HG02840 (cell line): ENCODE measurements around the gene PCDHA5.

Experiments used
- ATAC-seq: cut with Tn5 transposase; IDR thresholded peaks from one replicate; pipeline ENCODE4 v1.9.1; 2021; ENCODE audit warnings: mild to moderate bottlenecking, moderate library complexity, moderate number of reproducible peaks; ENCODE audit not compliant: unreplicated experiment, low FRiP score

PCDHA5 gene

DNA sequence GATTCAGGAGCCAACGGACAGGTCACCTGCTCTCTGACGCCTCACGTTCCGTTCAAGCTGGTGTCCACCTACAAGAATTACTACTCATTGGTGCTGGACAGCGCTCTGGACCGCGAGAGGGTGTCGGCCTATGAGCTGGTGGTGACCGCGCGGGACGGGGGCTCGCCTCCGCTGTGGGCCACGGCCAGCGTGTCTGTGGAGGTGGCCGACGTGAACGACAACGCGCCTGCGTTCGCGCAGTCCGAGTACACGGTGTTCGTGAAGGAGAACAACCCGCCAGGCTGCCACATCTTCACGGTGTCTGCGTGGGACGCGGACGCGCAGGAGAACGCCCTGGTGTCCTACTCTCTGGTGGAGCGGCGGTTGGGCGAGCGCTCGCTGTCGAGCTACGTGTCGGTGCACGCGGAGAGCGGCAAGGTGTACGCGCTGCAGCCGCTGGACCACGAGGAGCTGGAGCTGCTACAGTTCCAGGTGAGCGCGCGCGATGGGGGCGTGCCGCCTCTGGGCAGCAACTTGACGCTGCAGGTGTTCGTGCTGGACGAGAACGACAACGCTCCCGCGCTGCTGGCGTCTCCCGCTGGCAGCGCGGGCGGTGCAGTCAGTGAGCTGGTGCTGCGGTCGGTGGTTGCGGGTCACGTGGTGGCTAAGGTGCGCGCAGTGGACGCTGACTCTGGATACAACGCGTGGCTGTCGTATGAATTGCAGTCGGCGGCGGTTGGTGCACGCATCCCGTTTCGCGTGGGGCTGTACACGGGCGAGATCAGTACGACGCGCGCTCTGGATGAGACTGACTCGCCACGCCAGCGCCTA lies 36.0 kb downstream of the PCDHA5 start:
- ATAC-seq: no peak

DNA sequence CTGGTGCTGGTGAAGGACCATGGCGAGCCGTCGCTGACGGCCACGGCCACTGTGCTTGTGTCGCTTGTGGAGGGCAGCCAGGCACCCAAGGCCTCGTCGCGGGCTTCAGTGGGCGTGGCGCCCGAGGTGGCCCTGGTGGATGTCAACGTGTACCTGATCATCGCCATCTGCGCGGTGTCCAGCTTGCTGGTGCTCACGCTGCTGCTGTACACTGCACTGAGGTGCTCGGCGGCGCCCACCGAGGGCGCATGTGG lies 36.5 kb downstream of the PCDHA5 start:
- ATAC-seq: no peak

DNA sequence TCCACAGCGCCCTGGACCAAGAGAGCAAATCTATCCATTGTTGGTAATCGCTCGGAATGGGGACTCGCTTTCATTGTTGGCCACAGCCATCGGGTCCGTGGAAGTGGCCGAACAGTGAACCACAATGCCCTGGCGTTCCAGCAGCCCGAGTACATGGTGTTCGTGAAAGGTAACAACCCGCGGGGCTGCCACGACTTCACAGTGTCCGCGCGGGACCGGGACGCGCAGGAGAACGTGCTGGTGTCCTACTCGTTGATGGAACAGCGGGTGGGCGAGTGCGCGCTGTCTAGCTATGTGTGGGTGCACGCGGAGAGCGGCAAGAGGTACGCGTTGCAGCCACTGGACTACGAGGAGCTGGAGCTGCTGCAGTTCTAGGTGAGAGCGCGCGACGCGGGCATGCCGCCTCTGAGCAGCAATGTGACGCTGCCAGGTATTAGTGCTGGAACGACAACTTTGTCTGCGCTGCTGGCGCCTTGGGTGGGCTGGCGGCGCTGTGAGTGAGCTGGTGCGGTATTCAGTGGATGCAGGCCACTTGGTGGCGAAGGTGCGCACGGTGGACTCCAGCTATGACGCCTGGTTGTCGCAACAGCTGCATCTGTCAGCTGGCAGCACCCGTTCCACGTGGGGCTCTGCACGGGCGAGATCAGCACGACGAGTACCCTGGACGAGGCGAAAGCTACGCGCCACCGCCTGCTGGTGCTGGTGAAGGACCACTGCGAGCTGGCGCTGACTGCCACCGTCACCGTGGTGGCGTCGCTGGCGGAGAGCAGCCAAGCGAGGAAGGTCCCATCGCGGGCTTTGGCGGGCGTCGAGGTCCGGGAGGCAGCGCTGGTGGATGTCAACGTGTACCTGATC lies 41.3 kb downstream of the PCDHA5 start:
- no peak for ATAC-seq

DNA sequence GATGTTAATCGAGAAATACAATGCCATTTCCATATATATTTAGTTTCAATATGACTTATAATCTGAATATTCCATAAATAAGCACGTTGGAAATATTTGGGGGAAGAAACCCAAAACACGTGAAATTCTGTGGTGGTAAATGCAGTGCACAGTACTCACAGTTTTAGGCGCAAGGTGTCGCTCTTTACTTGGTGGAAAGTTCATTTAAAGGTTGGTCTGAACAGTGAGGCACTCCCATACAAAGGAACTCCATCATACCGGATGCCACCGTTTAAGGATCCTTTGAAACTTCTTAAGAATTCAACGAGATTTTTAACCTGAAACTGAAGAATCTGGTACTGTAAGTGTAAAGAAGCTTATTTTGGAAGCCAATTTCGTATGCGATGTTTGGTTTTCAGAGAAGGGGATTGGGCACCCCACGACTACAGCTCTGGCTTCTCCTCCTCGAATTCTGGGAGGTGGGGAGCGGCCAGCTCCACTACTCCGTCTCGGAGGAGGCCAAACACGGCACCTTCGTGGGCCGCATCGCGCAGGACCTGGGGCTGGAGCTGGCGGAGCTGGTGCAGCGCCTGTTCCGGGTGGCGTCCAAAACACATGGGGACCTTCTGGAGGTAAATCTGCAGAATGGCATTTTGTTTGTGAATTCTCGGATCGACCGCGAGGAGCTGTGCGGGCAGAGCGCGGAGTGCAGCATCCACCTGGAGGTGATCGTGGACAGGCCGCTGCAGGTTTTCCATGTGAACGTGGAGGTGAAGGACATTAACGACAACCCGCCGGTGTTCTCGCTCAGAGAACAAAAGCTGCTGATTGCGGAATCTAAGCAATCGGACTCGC lies 47.5 kb downstream of the PCDHA5 start, which contains the start of gene PCDHA11:
TSS of gene PCDHA11 (plus strand) at position 237 of the 834 bp plus-strand sequence. CDS start at position 384, 147 bp downstream.
- no peak for ATAC-seq

DNA sequence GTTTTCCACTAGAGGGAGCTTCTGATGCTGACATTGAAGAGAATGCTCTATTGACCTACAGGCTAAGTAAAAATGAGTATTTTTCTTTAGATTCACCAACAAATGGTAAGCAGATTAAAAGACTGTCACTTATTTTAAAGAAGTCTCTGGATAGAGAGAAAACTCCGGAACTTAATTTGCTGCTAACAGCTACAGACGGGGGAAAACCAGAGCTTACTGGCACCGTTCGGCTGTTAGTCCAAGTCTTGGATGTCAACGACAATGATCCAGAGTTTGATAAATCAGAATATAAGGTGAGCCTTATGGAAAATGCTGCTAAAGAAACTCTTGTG lies 48.1 kb downstream of the PCDHA5 start:
- ATAC-seq: no peak

DNA sequence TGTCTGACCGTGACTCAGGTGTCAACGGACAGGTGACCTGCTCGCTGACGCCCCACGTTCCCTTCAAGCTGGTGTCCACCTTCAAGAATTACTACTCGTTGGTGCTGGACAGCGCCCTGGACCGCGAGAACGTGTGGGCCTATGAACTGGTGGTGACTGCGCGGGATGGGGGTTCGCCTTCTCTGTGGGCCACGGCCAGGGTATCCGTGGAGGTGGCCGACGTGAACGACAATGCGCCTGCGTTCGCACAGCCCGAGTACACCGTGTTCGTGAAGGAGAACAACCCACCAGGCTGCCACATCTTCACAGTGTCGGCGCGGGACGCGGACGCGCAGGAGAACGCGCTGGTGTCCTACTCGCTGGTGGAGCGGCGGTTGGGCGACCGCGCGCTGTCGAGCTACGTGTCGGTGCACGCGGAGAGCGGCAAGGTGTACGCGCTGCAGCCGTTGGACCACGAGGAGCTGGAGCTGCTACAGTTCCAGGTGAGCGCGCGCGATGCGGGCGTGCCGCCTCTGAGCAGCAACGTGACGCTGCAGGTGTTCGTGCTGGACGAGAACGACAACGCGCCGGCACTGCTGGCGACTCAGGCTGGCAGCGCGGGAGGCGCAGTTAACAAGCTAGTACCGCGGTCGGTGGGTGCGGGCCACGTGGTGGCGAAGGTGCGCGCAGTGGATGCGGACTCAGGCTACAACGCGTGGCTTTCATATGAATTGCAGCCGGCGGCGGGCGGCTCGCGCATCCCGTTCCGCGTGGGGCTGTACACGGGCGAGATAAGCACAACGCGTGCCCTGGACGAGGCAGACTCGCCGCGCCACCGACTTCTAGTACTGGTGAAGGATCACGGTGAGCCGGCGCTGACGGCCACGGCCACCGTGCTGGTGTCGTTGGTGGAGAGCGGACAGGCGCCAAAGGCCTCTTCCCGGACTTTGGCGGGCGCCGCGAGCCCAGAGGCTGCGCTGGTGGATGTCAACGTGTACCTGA lies 49.1 kb downstream of the PCDHA5 start:
- no peak for ATAC-seq
